Sigmoid colon (tissue), 4 donors: ENCODE data around the gene NT5M.

Source experiments
- CTCF ChIP-seq, 4 experiments: fragments of 450-650 bp in 3 of 4; fragments of 200-600 bp in 1 of 4; IDR thresholded peaks; one replicate each; pipeline ENCODE4 v1.5.1; 2016 to 2019; ENCODE audit warnings: antibody characterized with exemption in 4 of 4, mild to moderate bottlenecking in 3 of 4, moderate library complexity in 2 of 4
- EP300 ChIP-seq, 4 donors: sonication (generic); formaldehyde crosslinking; IDR thresholded peaks; one replicate each; pipeline ENCODE4 v1.6.1; 2017; ENCODE audit warnings: antibody characterized with exemption in 4 of 4
- POLR2A ChIP-seq, 2 donors: fragments of 450-650 bp; IDR thresholded peaks; one replicate each; pipeline ENCODE4 v1.6.1; 2016; ENCODE audit warnings: antibody characterized with exemption in 2 of 2, mild to moderate bottlenecking in 2 of 2, moderate library complexity in 2 of 2
- POLR2AphosphoS5 ChIP-seq, 4 donors: sonication (generic); formaldehyde crosslinking; IDR thresholded peaks; one replicate each; pipeline ENCODE4 v1.6.1; 2017; ENCODE audit warnings: antibody characterized with exemption in 4 of 4

- TF ChIP-seq CTCF (IDR thresholded peaks at IDR 0.05) (no peak), EP300 (IDR thresholded peaks at IDR 0.05) (no peak), POLR2AphosphoS5 (IDR thresholded peaks at IDR 0.05) (no peak), POLR2A (IDR thresholded peaks at IDR 0.05) (no peak)
Observed at GRCh38 chr17:17322516-17323510, 19.6 kb downstream of the NT5M start.
